ENCODE measurements around the gene L3MBTL3.

DNA sequence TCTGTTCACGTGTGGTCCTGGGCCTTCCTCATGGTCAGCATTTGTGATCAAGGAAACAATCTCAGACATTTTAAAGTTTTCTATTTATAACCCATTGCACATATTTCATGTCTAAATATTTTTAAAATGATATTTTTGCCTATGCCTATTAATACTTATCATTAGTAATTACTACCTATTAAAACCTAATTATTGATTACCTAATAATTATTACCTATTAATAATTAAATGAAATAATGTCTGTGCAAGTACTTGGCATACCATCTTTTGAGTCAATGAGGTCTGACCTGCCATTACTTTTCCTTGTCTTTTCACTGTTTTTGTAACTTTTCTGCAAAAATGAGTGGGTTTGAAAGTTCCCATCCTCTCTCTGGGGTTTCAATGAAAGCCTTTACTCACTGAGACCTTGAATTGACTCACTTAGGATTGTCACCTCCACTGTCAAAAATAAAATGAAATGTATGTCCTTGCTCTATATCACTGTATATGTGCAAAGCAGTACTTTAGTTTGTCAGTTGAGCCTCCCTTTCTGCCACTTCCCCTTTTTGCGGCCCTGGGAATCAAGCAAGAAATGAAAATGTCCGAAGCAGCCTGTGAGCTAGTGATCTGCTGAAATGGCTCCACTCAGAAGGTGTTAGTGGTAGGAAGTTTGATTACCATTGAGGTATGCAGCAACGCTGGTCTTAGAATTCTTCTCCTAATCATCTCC is 87.8 kb downstream of the L3MBTL3 start:
- TF ChIP-seq PPARA (CRISPR knock-in tag; IDR thresholded peaks at IDR 0.05; ENCODE audit: borderline replicate concordance) (no peak), ISL1 (CRISPR knock-in tag; IDR thresholded peaks at IDR 0.05) (no peak), CSDC2 (CRISPR knock-in tag; IDR thresholded peaks at IDR 0.05) (no peak), SNAI2 (CRISPR knock-in tag; IDR thresholded peaks at IDR 0.05) (no peak), ZNF565 (CRISPR knock-in tag; conservative IDR thresholded peaks at IDR 0.05; ENCODE audit: low read depth) (no peak), GLIS3 (CRISPR knock-in tag; IDR thresholded peaks at IDR 0.05) (no peak), BACH2 (CRISPR knock-in tag; IDR thresholded peaks at IDR 0.05; ENCODE audit: borderline replicate concordance) (no peak)
- TF ChIP-seq, protein P1, sequence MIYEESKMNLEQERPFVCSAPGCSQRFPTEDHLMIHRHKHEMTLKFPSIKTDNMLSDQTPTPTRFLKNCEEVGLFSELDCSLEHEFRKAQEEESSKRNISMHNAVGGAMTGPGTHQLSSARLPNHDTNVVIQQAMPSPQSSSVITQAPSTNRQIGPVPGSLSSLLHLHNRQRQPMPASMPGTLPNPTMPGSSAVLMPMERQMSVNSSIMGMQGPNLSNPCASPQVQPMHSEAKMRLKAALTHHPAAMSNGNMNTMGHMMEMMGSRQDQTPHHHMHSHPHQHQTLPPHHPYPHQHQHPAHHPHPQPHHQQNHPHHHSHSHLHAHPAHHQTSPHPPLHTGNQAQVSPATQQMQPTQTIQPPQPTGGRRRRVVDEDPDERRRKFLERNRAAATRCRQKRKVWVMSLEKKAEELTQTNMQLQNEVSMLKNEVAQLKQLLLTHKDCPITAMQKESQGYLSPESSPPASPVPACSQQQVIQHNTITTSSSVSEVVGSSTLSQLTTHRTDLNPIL (CRISPR knock-in tag; IDR thresholded peaks at IDR 0.05; ENCODE audit: low read depth) = no peak
- TF ChIP-seq, protein P2, sequence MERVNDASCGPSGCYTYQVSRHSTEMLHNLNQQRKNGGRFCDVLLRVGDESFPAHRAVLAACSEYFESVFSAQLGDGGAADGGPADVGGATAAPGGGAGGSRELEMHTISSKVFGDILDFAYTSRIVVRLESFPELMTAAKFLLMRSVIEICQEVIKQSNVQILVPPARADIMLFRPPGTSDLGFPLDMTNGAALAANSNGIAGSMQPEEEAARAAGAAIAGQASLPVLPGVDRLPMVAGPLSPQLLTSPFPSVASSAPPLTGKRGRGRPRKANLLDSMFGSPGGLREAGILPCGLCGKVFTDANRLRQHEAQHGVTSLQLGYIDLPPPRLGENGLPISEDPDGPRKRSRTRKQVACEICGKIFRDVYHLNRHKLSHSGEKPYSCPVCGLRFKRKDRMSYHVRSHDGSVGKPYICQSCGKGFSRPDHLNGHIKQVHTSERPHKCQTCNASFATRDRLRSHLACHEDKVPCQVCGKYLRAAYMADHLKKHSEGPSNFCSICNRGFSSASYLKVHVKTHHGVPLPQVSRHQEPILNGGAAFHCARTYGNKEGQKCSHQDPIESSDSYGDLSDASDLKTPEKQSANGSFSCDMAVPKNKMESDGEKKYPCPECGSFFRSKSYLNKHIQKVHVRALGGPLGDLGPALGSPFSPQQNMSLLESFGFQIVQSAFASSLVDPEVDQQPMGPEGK (CRISPR knock-in tag; IDR thresholded peaks at IDR 0.05; ENCODE audit: borderline replicate concordance) = no peak
- TF ChIP-seq, protein P3, sequence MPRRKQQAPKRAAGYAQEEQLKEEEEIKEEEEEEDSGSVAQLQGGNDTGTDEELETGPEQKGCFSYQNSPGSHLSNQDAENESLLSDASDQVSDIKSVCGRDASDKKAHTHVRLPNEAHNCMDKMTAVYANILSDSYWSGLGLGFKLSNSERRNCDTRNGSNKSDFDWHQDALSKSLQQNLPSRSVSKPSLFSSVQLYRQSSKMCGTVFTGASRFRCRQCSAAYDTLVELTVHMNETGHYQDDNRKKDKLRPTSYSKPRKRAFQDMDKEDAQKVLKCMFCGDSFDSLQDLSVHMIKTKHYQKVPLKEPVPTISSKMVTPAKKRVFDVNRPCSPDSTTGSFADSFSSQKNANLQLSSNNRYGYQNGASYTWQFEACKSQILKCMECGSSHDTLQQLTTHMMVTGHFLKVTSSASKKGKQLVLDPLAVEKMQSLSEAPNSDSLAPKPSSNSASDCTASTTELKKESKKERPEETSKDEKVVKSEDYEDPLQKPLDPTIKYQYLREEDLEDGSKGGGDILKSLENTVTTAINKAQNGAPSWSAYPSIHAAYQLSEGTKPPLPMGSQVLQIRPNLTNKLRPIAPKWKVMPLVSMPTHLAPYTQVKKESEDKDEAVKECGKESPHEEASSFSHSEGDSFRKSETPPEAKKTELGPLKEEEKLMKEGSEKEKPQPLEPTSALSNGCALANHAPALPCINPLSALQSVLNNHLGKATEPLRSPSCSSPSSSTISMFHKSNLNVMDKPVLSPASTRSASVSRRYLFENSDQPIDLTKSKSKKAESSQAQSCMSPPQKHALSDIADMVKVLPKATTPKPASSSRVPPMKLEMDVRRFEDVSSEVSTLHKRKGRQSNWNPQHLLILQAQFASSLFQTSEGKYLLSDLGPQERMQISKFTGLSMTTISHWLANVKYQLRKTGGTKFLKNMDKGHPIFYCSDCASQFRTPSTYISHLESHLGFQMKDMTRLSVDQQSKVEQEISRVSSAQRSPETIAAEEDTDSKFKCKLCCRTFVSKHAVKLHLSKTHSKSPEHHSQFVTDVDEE (CRISPR knock-in tag; IDR thresholded peaks at IDR 0.05) = no peak
